A673 (cell line): ENCODE data around the gene CAPN10.

Experiments used
- CTCF ChIP-seq: fragments of 300-800, 200-600 bp; sonication (generic); conservative IDR thresholded peaks from 2 replicates; pipeline ENCODE4 v1.5.1; 2017; ENCODE audit warnings: low read depth, mild to moderate bottlenecking, antibody characterized with exemption, low read length, moderate library complexity, mixed read lengths
- EZH2 ChIP-seq: fragments of 200-600 bp; sonication (generic); IDR thresholded peaks from 2 replicates; pipeline ENCODE4 v1.6.1; 2017; ENCODE audit warnings: borderline replicate concordance, low read depth, mild to moderate bottlenecking, mixed read lengths, antibody characterized with exemption, low read length; ENCODE audit not compliant: poor library complexity, severe bottlenecking

DNA sequence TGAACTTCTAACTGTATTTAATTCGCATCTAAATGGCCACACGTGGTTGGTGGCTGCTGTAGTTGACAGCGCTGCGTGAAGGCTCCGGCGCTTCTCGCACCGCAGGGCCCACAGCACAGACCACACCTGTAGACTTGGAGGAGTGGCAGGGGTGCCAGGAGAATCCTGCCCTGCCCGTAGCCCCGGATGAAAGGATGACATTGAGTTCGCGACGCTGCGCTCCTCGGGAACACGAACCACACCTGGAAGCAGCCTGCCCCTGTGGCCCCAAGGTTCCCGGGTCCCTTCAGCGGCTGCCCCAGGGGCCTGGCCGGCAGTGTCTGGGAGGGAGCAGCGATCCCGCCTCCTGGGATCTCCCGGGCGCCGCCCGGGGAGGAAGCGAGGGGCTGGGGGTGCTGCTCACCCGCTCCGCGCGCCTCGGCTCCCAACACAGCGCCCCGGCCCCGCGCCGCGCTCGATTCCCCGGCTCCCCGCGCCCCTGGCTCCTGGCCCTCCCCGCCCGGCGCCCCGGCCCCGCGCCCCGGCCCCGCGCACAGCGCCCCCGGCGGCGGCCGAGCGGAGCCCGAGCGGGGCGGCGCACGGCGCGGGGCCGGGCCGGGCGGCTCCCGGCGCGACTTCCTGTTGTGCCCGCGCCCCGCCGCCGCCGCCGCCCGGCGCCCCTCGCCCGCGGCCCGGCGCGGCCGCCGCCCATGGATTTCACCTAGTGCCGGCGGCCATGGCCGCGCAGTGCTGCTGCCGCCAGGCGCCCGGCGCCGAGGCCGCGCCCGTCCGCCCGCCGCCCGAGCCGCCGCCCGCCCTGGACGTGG lies 18.5 kb upstream of the CAPN10 start, which contains the start of gene RNPEPL1:
- TF ChIP-seq CTCF: no peak
- TF ChIP-seq EZH2: no peak
